H7 (cell line): ENCODE results near the gene SLAMF6. TPM values are rescaled to one million over a fixed set of nuclear protein-coding genes. Genes with fewer than 3 reads are reported as not detected.
"Not testable (repeated sequence)": the region's sequence is repeated elsewhere in the genome, so short reads cannot be mapped to it uniquely, and the experiment has no call there.

Source experiments
- DNase-seq: peaks from one replicate; pipeline ENCODE4 v3.0.0; 2012
- H3K27me3 ChIP-seq: 2 replicates; pipeline ENCODE4 v1.6.0; 2011; ENCODE audit warnings: mild to moderate bottlenecking, low read length; ENCODE audit not compliant: control insufficient read depth, insufficient read depth
- H3K36me3 ChIP-seq: replicated peaks from 2 replicates; pipeline ENCODE4 v1.5.1; 2011; ENCODE audit warnings: low read length; ENCODE audit not compliant: control insufficient read depth, insufficient read depth
- H3K4me3 ChIP-seq: 2 replicates; pipeline ENCODE4 v1.5.1; 2011; ENCODE audit warnings: low read depth, mild to moderate bottlenecking, control low read depth, low read length, moderate library complexity; ENCODE audit not compliant: insufficient read depth
- total RNA-seq: library from RNA; depleted of rRNA; stranded (reverse); fragments of >200 nt; shearing (Covaris generic); gene quantifications from 2 replicates; pipeline ENCODE4 v1.2.3, GENCODE V29; 2014; rRNA removed

Gene SLAMF6
- not detected in 2 replicates for total RNA-seq

DNA sequence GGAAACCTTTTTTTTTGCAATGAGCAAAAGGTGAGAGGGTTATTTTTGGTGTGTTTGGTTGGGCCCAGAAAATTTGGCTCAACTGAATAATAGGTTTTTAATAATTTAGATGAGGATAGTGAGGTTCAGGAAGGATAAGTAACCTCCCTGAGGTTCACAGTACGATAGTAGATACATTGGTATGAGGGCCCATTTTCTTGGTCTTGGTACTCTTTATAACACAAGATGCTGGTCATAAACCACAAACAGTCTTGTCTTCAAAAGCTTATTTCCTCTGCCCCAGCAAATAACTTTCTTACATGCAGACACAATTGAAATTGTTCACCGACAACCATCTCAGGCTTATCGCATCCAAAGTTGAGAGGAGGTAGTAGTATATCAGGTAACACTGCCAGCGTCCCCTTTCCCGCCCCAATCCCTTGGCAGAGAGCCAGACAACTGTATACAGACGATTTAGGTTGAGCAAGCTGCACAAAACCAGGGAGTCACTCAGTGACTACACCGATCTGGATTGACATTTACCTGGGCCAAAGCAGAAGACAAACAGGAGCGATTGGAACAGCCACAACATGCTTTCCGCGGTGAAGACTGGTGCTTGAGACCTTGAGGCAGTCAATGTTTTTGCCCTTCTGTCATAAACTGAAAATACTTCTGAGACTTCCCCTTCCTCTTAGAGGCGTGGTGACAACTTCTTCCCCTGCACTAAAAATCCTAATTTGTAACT lies at the start of gene SLAMF6:
Gene SLAMF6 (minus strand): TSS at position 634 of the 724 bp plus-strand sequence. CDS start 63 bp downstream, at position 571.
- H3K4me3 ChIP-seq = no peak within 1 kb of the TSS
- DNase-seq = no peak

DNA sequence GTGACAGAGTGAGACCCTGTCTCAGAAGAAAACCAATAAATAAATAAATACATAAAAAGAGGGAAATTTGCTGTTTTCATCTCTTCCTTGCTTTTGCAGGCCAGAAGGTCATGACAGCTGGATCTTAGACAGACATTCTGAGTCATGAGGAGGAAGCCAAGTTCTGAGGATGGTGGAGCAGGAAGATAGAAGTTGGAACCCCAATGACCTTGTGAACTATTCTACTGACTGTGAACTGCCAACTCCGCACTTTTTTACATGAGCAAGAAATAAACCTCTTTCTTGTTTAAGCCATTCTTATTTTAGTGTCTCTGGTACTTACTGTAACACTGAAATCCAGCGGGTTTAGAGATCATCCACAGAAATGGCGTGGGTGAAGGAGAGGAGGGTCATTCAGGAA lies 47.8 kb upstream of the SLAMF6 start:
- Histone ChIP-seq H3K36me3 (no peaks in the 10 kb centered on the region), H3K27me3 (no peaks in the 10 kb centered on the region), H3K4me3 (no peak overlapping the region)
- DNase-seq = no peak

More for the DNA sequence above, at the start of gene SLAMF6:
- Histone ChIP-seq H3K27me3 (no peaks in the 10 kb centered on the region), H3K36me3 (no peaks in the 10 kb centered on the region)

- no peak overlapping the region for H3K4me3 ChIP-seq
- DNase-seq = no peak
- H3K27me3 ChIP-seq = no peaks in the 10 kb centered on the region
- H3K36me3 ChIP-seq = no peaks in the 10 kb centered on the region
Observed at GRCh38 chr1:160569806-160570205, 46.8 kb upstream of the SLAMF6 start.

- H3K27me3 ChIP-seq = no peaks in the 10 kb centered on the region
- no peak for DNase-seq
- H3K36me3 ChIP-seq = no peaks in the 10 kb centered on the region
- H3K4me3 ChIP-seq = no peak overlapping the region
Observed at GRCh38 chr1:160567858-160568682, 45.0 kb upstream of the SLAMF6 start.

- DNase-seq = no peak
- Histone ChIP-seq H3K27me3 (no peaks in the 10 kb centered on the region), H3K36me3 (no peaks in the 10 kb centered on the region), H3K4me3 (no peak overlapping the region)
Observed at GRCh38 chr1:160567341-160567740, 44.3 kb upstream of the SLAMF6 start.

DNA sequence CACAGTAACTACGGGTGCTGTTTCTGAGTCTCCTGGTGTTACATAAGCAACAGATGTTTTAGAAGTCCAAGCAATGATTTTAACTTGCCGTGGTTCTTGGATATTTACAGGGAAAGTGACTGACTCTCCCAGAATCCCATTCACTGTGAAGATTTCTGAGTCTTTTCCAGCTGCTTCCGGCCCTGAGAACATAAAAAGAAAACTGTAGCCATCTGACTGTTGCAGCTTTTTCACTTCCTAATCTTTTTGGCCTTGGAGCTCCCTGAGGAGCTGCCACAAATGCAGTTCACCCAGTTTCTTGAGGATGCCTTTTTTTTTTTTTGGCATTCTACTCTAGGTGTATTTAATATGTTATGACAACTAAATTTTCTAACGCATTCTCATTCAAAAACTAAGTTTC lies 42.5 kb upstream of the SLAMF6 start:
- no peaks in the 10 kb centered on the region for H3K36me3 ChIP-seq

GRCh38 chr1:160563230-160563629 lies 40.2 kb upstream of the SLAMF6 start:
- not testable (repeated sequence) for H3K4me3 ChIP-seq, DNase-seq, H3K27me3 ChIP-seq, H3K36me3 ChIP-seq

More for the DNA sequence above, 42.5 kb upstream of the SLAMF6 start:
- Histone ChIP-seq H3K27me3 (no peaks in the 10 kb centered on the region), H3K4me3 (no peak overlapping the region)
- DNase-seq = no peak

GRCh38 chr1:160562745-160563144 lies 39.7 kb upstream of the SLAMF6 start:
- not testable (repeated sequence) for H3K4me3 ChIP-seq, H3K27me3 ChIP-seq, H3K36me3 ChIP-seq, DNase-seq

DNA sequence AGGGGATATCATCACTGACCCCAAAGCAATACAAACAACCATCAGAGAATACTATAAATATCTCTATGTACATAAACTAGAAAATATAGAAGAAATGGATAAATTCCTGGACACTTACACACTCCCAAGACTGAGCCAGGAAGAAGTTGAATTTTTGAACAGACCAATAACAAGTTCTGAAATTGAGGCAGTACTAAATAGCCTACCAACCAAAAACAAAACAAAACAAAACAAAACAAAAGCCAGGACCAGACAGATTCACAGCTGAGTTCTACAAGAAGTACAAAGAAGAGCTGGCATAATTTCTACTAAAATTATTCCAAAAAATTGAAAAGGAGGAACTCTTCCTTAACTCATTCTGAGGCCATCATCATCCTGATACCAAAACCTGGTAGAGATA lies 37.8 kb upstream of the SLAMF6 start:
- H3K36me3 ChIP-seq = no peaks in the 10 kb centered on the region
- H3K4me3 ChIP-seq = no peak overlapping the region
- DNase-seq = no peak
- no peaks in the 10 kb centered on the region for H3K27me3 ChIP-seq

- DNase-seq = no peak
- H3K36me3 ChIP-seq = no peaks in the 10 kb centered on the region
- no peak overlapping the region for H3K4me3 ChIP-seq
- no peaks in the 10 kb centered on the region for H3K27me3 ChIP-seq
Observed at GRCh38 chr1:160560045-160560705, 37.1 kb upstream of the SLAMF6 start.

DNA sequence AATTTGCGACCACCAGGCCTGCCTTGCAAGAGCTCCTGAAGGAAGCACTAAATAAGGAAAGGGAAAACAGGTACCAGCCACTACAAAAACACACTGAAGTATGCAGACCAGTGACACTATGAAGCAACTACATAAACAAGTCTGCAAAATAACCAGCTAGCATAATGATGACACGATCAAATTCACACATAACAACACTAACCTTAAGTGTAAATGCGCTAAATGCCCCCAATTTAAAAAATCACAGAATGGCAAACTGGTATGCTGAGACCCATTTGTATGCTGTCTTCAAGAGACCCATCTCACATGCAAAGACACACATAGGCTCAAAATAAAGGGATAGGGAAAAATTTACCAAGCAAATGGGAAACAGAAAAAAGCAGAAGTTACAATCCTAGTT lies 36.4 kb upstream of the SLAMF6 start:
- DNase-seq, H3K36me3 ChIP-seq, H3K4me3 ChIP-seq, H3K27me3 ChIP-seq: not testable (repeated sequence)

DNA sequence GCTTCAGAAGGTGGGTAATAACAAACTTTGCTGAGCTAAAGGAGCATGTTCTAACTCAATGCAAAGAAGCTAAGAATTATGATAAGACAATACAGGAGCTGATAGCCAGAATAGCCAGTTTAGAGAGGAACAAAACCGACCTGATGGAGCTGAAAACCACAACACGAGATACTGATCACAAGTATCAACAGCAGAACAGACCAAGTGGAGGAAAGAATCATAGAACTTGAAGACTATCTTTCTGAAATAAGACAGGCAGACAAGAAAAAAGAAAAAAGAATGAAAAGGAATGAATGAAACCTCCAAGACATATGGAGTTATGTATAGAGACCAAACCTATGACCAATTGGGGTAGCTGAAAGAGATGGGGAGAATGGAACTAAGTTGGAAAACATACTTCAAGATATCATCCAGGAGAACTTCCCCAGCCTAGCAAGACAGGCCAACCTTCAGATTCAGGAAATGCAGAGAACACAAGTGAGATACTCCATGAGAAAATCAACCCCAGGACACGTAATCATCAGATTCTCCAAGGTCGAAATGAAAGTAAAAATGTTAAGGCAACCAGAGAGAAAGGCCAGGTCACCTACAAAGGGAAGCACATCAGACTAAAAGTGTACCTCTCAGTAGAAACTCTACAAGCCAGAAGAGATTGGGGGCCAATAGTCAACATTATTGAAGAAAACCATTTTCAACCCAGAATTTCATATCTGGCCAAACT lies 35.8 kb upstream of the SLAMF6 start:
- Histone ChIP-seq H3K36me3 (no peaks in the 10 kb centered on the region), H3K4me3 (no peak overlapping the region), H3K27me3 (no peaks in the 10 kb centered on the region)
- DNase-seq = no peak

DNA sequence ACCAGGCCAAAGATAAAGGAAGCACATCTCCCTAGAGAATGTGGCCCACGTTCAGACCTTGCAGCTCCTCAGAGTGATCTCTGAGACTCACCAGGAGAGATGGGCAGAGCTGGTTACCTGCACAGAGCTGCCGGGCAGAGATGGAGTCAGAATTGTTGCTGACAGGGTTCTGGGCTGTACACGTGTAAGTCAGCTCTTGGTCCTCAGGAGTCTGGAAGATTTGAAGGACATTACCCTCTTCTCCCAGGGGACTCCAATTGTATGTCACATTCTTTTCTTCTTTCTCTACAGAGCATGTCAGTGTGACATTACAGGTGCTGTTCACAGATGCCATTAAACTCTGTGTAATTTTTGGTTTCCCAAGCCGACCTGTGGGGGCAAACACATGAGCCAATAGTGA lies 30.7 kb upstream of the SLAMF6 start:
- Histone ChIP-seq H3K27me3 (no peaks in the 10 kb centered on the region), H3K4me3 (no peak overlapping the region), H3K36me3 (no peaks in the 10 kb centered on the region)
- DNase-seq = no peak

DNA sequence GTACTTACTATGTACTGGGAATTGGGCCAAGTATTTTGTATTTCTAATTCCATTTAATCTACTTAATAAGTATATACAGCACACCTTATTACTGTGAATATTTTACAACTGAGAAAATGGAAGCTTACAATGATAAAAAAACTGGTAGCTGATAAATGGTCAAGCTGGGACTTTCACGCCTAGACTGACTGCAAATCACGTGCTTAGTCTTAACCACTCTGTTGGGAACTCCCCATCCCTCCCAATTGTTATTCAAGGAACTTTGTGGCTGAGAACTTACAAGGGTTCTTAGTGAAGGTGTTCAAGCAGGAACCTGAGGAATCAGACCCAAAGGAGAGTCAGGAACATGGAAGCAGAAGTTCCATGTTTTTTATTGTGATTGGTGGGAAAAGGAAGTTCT lies 29.4 kb upstream of the SLAMF6 start:
- DNase-seq = no peak
- no peaks in the 10 kb centered on the region for H3K36me3 ChIP-seq
- H3K4me3 ChIP-seq = no peak overlapping the region
- no peaks in the 10 kb centered on the region for H3K27me3 ChIP-seq
